ENCODE measurements around the gene DAAM2. TPM values are rescaled to one million over a fixed set of nuclear protein-coding genes. Genes with fewer than 3 reads are reported as not detected.
A peak's percentile ranks its signal among the peaks of the same experiment; 100 is the strongest.

Gene DAAM2
- total and polyA plus RNA-seq, 4 donors, result 1.9 to 17.0 (median 4.4) TPM

- no peaks in the 10 kb centered on the region for H3K36me3 ChIP-seq (ENCODE audit: control insufficient read depth in 4 of 4, insufficient read depth in 3 of 4, low read depth in 1 of 4, low read length in 3 of 4)
- TF ChIP-seq RXRA (IDR thresholded peaks at IDR 0.05) (no peak), FOXA2 (IDR thresholded peaks at IDR 0.05) (no peak), NR2F2 (IDR thresholded peaks at IDR 0.05) (no peak), EGR1 (IDR thresholded peaks at IDR 0.05; ENCODE audit: low read depth in 2 of 2) (no peak), SP1 (IDR thresholded peaks at IDR 0.05) (no peak), MAX (IDR thresholded peaks at IDR 0.05) (no peak), CTCF (IDR thresholded peaks at IDR 0.05; ENCODE audit: low read depth, low read length, missing input control) (no peak), HNF4G (IDR thresholded peaks at IDR 0.05) (no peak), FOXA1 (IDR thresholded peaks at IDR 0.05) (no peak), TAF1 (conservative IDR thresholded peaks at IDR 0.05) (no peak), YY1 (IDR thresholded peaks at IDR 0.05) (no peak)
- TF ChIP-seq, protein P1, sequence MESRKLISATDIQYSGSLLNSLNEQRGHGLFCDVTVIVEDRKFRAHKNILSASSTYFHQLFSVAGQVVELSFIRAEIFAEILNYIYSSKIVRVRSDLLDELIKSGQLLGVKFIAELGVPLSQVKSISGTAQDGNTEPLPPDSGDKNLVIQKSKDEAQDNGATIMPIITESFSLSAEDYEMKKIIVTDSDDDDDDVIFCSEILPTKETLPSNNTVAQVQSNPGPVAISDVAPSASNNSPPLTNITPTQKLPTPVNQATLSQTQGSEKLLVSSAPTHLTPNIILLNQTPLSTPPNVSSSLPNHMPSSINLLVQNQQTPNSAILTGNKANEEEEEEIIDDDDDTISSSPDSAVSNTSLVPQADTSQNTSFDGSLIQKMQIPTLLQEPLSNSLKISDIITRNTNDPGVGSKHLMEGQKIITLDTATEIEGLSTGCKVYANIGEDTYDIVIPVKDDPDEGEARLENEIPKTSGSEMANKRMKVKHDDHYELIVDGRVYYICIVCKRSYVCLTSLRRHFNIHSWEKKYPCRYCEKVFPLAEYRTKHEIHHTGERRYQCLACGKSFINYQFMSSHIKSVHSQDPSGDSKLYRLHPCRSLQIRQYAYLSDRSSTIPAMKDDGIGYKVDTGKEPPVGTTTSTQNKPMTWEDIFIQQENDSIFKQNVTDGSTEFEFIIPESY (IDR thresholded peaks at IDR 0.05), result no peak
- DNase-seq (ENCODE audit: low spot score), result no peak
- 75% methylated on average over 5 of the region's 5 CpGs for WGBS
- H3K4me1 ChIP-seq (ENCODE audit: control insufficient read depth in 4 of 4, insufficient read depth in 4 of 4, low read length in 3 of 4), result peaks cover 0 to 23% (median 20%) of the 10 kb centered on the region in 4 donors
- H3K4me3 ChIP-seq (ENCODE audit: low read depth in 1 of 3, low read length in 3 of 3), result no peak overlapping the region
- H3K27me3 ChIP-seq (ENCODE audit: control insufficient read depth in 4 of 4, insufficient read depth in 4 of 4, low read length in 3 of 4), result no peaks in the 10 kb centered on the region
- no peak overlapping the region for H3K9ac ChIP-seq (ENCODE audit: low read depth in 1 of 2, low read length in 2 of 2)
- no peaks in the 10 kb centered on the region for H3K9me3 ChIP-seq (ENCODE audit: control insufficient read depth in 4 of 4, low read length in 3 of 4)
- H3K27ac ChIP-seq (ENCODE audit: low read depth in 1 of 2, low read length in 2 of 2), result no peak overlapping the region
These were observed 16.8 kb downstream of the DAAM2 start for GRCh38 chr6:39808964-39809363.

DNA sequence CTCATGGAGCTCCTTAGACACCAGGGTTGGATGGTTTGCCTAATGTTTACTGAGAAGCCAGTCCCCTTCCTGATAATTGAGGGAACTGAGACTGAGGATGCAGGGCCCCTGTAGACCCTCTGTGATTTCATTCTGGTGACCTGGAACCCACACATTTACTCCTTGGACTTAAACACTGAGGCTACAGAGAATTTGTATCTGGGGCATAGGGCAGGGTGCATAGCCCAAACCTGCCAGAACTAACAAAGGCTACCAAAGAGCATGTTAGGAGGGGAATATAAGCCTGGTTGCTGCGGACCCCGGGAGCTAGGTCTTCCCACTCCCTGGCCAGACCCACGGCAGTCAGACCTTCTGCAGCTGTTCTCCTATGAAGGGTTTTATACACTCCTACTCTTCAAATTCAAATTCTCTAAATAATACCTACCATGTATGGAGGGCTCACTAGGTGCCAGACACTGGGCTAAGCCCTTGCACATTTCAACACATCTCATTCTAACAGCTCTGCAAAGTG lies 19.7 kb downstream of the DAAM2 start:
- H3K27ac ChIP-seq (ENCODE audit: low read depth in 1 of 2, low read length in 2 of 2), result peak overlapping the region in 1 of 2 donors; percentile 35

DNA sequence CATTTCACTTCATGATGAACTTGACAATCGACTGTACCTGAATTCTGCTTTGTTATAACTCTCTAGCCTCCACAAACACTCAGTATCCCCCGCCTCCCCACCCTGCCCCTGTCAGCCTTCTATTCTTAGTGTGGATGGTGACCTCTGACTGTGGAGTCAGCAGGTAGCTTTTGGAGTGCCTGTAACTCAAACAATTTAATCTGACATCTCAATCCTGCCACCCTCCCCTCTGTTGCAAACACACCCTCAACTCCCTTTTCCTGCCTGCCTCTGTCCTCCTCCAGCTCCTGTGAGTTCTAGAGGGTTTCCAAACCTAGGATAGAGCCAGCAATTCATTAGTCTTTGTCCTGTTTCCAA lies 20.3 kb downstream of the DAAM2 start:
- Histone ChIP-seq H3K9ac (ENCODE audit: low read depth in 1 of 2, low read length in 2 of 2) (no peak overlapping the region), H3K36me3 (ENCODE audit: control insufficient read depth in 4 of 4, insufficient read depth in 3 of 4, low read depth in 1 of 4, low read length in 3 of 4) (no peaks in the 10 kb centered on the region), H3K4me1 (ENCODE audit: control insufficient read depth in 4 of 4, insufficient read depth in 4 of 4, low read length in 3 of 4) (peaks cover 0 to 23% (median 20%) of the 10 kb centered on the region in 4 donors), H3K9me3 (ENCODE audit: control insufficient read depth in 4 of 4, low read length in 3 of 4) (no peaks in the 10 kb centered on the region), H3K27me3 (ENCODE audit: control insufficient read depth in 4 of 4, insufficient read depth in 4 of 4, low read length in 3 of 4) (no peaks in the 10 kb centered on the region), H3K4me3 (ENCODE audit: low read depth in 1 of 3, low read length in 3 of 3) (no peak overlapping the region), H3K27ac (ENCODE audit: low read depth in 1 of 2, low read length in 2 of 2) (no peak overlapping the region)
- no peak for DNase-seq (ENCODE audit: low spot score)
- 67% methylated on average over 2 of the region's 2 CpGs for WGBS
- TF ChIP-seq HNF4G (IDR thresholded peaks at IDR 0.05), result no peak
- TF ChIP-seq MAX (IDR thresholded peaks at IDR 0.05), result no peak
- no peak for TF ChIP-seq HNF4A (conservative IDR thresholded peaks at IDR 0.05)
- TF ChIP-seq JUND (IDR thresholded peaks at IDR 0.05), result no peak
- TF ChIP-seq NR2F2 (IDR thresholded peaks at IDR 0.05), result no peak
- no peak for TF ChIP-seq TAF1 (conservative IDR thresholded peaks at IDR 0.05)
- TF ChIP-seq RXRA (IDR thresholded peaks at IDR 0.05), result no peak
- no peak for TF ChIP-seq SP1 (IDR thresholded peaks at IDR 0.05)
- TF ChIP-seq YY1 (IDR thresholded peaks at IDR 0.05), result no peak

More for the DNA sequence above, 19.7 kb downstream of the DAAM2 start:
- Histone ChIP-seq H3K27me3 (ENCODE audit: control insufficient read depth in 4 of 4, insufficient read depth in 4 of 4, low read length in 3 of 4) (no peaks in the 10 kb centered on the region), H3K36me3 (ENCODE audit: control insufficient read depth in 4 of 4, insufficient read depth in 3 of 4, low read depth in 1 of 4, low read length in 3 of 4) (no peaks in the 10 kb centered on the region), H3K9ac (ENCODE audit: low read depth in 1 of 2, low read length in 2 of 2) (no peak overlapping the region), H3K4me3 (ENCODE audit: low read depth in 1 of 3, low read length in 3 of 3) (no peak overlapping the region), H3K4me1 (ENCODE audit: control insufficient read depth in 4 of 4, insufficient read depth in 4 of 4, low read length in 3 of 4) (peaks cover 0 to 23% (median 20%) of the 10 kb centered on the region in 4 donors), H3K9me3 (ENCODE audit: control insufficient read depth in 4 of 4, low read length in 3 of 4) (no peaks in the 10 kb centered on the region)
- whole genome bisulfite sequencing, result 52% methylated on average over 3 of the region's 3 CpGs
- peak; percentile 17 for TF ChIP-seq SP1 (IDR thresholded peaks at IDR 0.05)
- TF ChIP-seq, protein P2, sequence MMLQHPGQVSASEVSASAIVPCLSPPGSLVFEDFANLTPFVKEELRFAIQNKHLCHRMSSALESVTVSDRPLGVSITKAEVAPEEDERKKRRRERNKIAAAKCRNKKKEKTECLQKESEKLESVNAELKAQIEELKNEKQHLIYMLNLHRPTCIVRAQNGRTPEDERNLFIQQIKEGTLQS (IDR thresholded peaks at IDR 0.05), result no peak
- no peak for TF ChIP-seq HNF4G (IDR thresholded peaks at IDR 0.05)
- peak in 1 of 2 donors; percentile 37 for TF ChIP-seq RXRA (IDR thresholded peaks at IDR 0.05)
- peak; percentile 68 to 79 for TF ChIP-seq HNF4A (conservative IDR thresholded peaks at IDR 0.05)
- no peak for DNase-seq (ENCODE audit: low spot score)

Data from liver (tissue), 9 donors.